Memory B cell (primary cell): ENCODE measurements around the gene AFAP1L1.

Experiments used
- ATAC-seq: fragments of 150-1000 bp; cut with Tn5 transposase; 2 replicates; pipeline ENCODE4 v1.10.0; 2021; ENCODE audit warnings: low read depth, mild to moderate bottlenecking, moderate library complexity
- DNase-seq, 2 donors: peaks; one replicate each; pipeline ENCODE4 v3.0.0; 2022; ENCODE audit warnings: low spot score in 2 of 2
- H3K27ac Mint-ChIP-seq: one replicate; pipeline ENCODE4 v1.8.0; 2022; ENCODE audit warnings: mild to moderate bottlenecking, moderate library complexity, mixed read lengths
- H3K27me3 Mint-ChIP-seq: one replicate; pipeline ENCODE4 v1.8.0; 2022; ENCODE audit warnings: mixed read lengths
- H3K36me3 Mint-ChIP-seq: one replicate; pipeline ENCODE4 v1.8.0; 2022; ENCODE audit warnings: mild to moderate bottlenecking, mixed read lengths
- H3K4me1 Mint-ChIP-seq: one replicate; pipeline ENCODE4 v1.8.0; 2022; ENCODE audit warnings: mixed read lengths
- H3K4me3 Mint-ChIP-seq: one replicate; pipeline ENCODE4 v1.8.0; 2022; ENCODE audit warnings: mild to moderate bottlenecking, moderate library complexity, mixed read lengths
- H3K9me3 Mint-ChIP-seq: one replicate; pipeline ENCODE4 v1.8.0; 2022; ENCODE audit warnings: mixed read lengths

Gene AFAP1L1

DNA sequence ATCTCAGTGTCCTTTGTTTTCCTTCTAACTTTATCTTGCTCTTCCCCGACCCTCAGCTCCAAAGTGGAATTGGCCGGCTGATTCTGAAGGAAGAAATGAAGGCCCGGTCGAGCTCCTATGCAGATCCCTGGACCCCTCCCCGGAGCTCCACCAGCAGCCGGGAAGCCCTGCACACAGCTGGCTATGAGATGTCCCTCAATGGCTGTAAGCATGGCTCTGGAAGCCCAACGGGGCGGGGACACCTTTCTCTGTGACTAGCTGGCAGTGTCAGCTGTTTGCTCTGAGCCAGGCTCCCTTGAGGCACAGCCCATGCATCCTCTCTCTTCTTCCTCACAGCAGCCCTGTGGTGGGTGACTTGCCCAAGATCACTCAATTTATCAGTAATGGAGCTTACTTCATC, 23.9 kb upstream of the AFAP1L1 start:
- H3K36me3 Mint-ChIP-seq, result no peaks in the 10 kb centered on the region
- no peak overlapping the region for H3K27ac Mint-ChIP-seq
- DNase-seq (no peak), ATAC-seq (no peak)
- H3K4me3 Mint-ChIP-seq, result no peak overlapping the region
- peaks cover 11% of the 10 kb centered on the region for H3K27me3 Mint-ChIP-seq
- no peaks in the 10 kb centered on the region for H3K4me1 Mint-ChIP-seq
- peaks cover 1% of the 10 kb centered on the region for H3K9me3 Mint-ChIP-seq

GRCh38 chr5:149251546-149251945, 20.1 kb upstream of the AFAP1L1 start:
- Mint-ChIP-seq H3K9me3 (peaks cover 1% of the 10 kb centered on the region), H3K4me1 (no peaks in the 10 kb centered on the region), H3K4me3 (no peak overlapping the region), H3K27ac (no peak overlapping the region), H3K36me3 (no peaks in the 10 kb centered on the region), H3K27me3 (peaks cover 13% of the 10 kb centered on the region)
- no peak for ATAC-seq
- DNase-seq, result no peak

DNA sequence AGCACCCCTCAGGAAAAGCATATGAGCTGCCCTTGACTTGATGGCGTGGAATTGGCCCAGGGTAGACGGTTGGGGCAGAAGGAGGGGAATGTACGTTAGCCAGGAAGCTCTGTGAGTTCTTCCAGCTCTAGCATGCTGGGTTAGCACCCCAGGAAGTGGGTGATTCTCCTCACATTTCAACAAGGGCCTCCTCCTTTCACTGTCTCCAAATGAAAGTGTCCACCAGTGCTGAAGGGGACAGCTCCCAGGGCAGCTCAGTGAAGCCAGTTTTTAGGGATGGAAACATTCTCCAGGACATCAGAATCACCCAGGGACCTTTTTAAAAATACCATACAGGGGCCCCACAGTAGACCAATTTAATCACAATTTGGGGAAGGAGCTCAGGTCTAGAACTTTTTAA, 17.2 kb upstream of the AFAP1L1 start:
- Mint-ChIP-seq H3K4me1 (no peaks in the 10 kb centered on the region), H3K36me3 (no peaks in the 10 kb centered on the region), H3K27ac (no peak overlapping the region), H3K9me3 (no peaks in the 10 kb centered on the region), H3K27me3 (peaks cover 12% of the 10 kb centered on the region), H3K4me3 (no peak overlapping the region)
- no peak for DNase-seq
- ATAC-seq, result no peak

GRCh38 chr5:149256451-149256850, 15.2 kb upstream of the AFAP1L1 start:
- Mint-ChIP-seq H3K4me1 (no peaks in the 10 kb centered on the region), H3K27me3 (peaks cover 18% of the 10 kb centered on the region), H3K4me3 (no peak overlapping the region), H3K27ac (no peak overlapping the region), H3K9me3 (no peaks in the 10 kb centered on the region), H3K36me3 (no peaks in the 10 kb centered on the region)
- DNase-seq (no peak), ATAC-seq (no peak)

GRCh38 chr5:149257131-149257530, 14.5 kb upstream of the AFAP1L1 start:
- Mint-ChIP-seq H3K27me3 (peaks cover 18% of the 10 kb centered on the region), H3K36me3 (no peaks in the 10 kb centered on the region), H3K4me1 (no peaks in the 10 kb centered on the region), H3K4me3 (no peak overlapping the region), H3K9me3 (no peaks in the 10 kb centered on the region), H3K27ac (no peak overlapping the region)
- DNase-seq (no peak), ATAC-seq (no peak)

GRCh38 chr5:149257889-149258705, 13.6 kb upstream of the AFAP1L1 start:
- Mint-ChIP-seq H3K27ac (no peak overlapping the region), H3K4me3 (no peak overlapping the region), H3K9me3 (no peaks in the 10 kb centered on the region), H3K27me3 (peaks cover 20% of the 10 kb centered on the region), H3K36me3 (no peaks in the 10 kb centered on the region), H3K4me1 (no peaks in the 10 kb centered on the region)
- no peak for ATAC-seq
- no peak for DNase-seq

DNA sequence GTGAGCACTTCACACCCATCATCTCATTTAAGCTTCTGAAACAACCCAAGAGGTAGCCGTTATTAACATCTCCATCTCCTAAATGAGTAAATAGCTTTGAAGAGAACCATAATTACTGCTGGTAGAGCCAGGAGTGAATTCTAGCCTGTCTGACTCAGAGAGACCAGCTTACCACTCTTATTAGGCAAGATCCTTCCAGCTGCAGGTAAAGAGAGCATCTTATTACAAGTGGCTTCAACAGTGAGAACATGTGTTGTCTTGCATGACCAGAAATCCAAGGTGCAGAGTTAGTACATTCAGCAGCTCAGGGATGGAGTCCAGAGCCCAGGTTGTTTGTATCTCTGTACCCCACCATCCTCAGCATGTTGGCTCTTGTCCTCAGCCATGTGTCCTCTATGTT, 10.9 kb upstream of the AFAP1L1 start:
- ATAC-seq (no peak), DNase-seq (no peak)
- Mint-ChIP-seq H3K27ac (no peak overlapping the region), H3K27me3 (peaks cover 11% of the 10 kb centered on the region), H3K4me1 (peaks cover 7% of the 10 kb centered on the region), H3K4me3 (no peak overlapping the region), H3K9me3 (no peaks in the 10 kb centered on the region), H3K36me3 (no peaks in the 10 kb centered on the region)

- Mint-ChIP-seq H3K36me3 (no peaks in the 10 kb centered on the region), H3K27me3 (peaks cover 11% of the 10 kb centered on the region), H3K9me3 (no peaks in the 10 kb centered on the region), H3K4me3 (no peak overlapping the region), H3K4me1 (peaks cover 7% of the 10 kb centered on the region), H3K27ac (no peak overlapping the region)
- DNase-seq, result no peak
- no peak for ATAC-seq
These were observed 10.4 kb upstream of the AFAP1L1 start for GRCh38 chr5:149261246-149261645.

- Mint-ChIP-seq H3K9me3 (peaks cover 1% of the 10 kb centered on the region), H3K27ac (no peak overlapping the region), H3K36me3 (no peaks in the 10 kb centered on the region), H3K4me3 (no peak overlapping the region), H3K4me1 (peaks cover 7% of the 10 kb centered on the region), H3K27me3 (peaks cover 11% of the 10 kb centered on the region)
- DNase-seq, result no peak
- ATAC-seq, result no peak
These were observed 9.3 kb upstream of the AFAP1L1 start for GRCh38 chr5:149262315-149262714.

DNA sequence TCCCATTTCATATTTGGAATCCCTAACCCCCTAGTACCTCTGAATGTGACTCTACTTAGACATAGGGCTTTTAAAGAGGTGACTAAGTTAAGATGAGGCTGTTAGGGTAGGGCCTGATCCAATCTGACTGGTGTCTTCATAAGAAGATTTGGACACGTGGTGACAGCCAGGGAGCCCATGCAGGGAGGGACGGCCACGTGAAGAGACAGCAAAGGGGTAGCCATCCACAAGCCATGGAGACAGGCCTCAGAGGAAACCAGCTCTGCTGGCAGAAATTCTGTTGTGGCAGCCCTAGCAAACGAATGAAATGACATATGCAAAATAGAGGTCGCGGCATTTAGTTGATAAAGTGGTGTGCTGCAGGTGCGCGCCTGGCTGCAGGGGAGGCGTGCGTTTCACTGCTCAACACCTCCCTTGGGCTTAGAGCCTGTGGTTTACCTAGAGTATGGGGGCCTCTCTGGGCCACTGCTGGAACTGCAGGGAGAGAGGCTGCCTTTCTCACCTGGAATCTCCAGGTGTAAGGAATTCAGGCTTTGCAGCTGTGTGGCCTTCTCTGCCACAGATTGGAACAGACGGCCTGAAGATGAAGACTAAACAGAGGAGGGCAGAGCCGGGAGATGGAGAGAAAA, 7.1 kb upstream of the AFAP1L1 start:
- Mint-ChIP-seq H3K9me3 (peaks cover 6% of the 10 kb centered on the region), H3K36me3 (peaks cover 5% of the 10 kb centered on the region), H3K27ac (no peak overlapping the region), H3K4me3 (no peak overlapping the region), H3K27me3 (peaks cover 12% of the 10 kb centered on the region), H3K4me1 (peaks cover 7% of the 10 kb centered on the region)
- DNase-seq (peak; percentile 14 to 38), ATAC-seq (peak; percentile 95)

DNA sequence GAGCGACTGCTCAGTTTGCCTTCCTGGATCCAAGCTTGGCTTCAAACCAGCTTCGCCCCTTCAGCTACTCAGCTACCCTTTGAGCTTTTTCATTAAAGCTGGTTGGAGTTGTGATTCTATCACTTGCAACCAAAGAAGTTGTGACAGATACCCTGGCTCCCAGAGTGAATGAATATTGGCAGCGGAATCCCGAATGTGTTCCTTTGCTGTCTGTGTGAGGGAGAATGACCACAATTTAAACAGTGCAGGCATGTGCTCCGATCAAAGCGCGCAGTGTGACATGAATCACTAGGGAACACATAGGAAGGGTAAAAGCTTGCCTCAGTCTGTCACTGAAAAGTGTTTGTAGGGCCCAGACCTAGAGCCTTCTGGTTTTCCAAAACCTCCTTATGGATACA, 6.6 kb upstream of the AFAP1L1 start:
- DNase-seq (no peak), ATAC-seq (no peak)
- peaks cover 6% of the 10 kb centered on the region for H3K9me3 Mint-ChIP-seq
- H3K4me3 Mint-ChIP-seq, result no peak overlapping the region
- H3K27ac Mint-ChIP-seq, result no peak overlapping the region
- peaks cover 7% of the 10 kb centered on the region for H3K4me1 Mint-ChIP-seq
- H3K27me3 Mint-ChIP-seq, result peaks cover 6% of the 10 kb centered on the region
- H3K36me3 Mint-ChIP-seq, result peaks cover 5% of the 10 kb centered on the region

GRCh38 chr5:149265597-149265996, 6.1 kb upstream of the AFAP1L1 start:
- Mint-ChIP-seq H3K9me3 (peaks cover 6% of the 10 kb centered on the region), H3K4me3 (no peak overlapping the region), H3K27ac (no peak overlapping the region), H3K36me3 (peaks cover 5% of the 10 kb centered on the region), H3K27me3 (peaks cover 4% of the 10 kb centered on the region), H3K4me1 (peaks cover 7% of the 10 kb centered on the region)
- no peak for DNase-seq
- ATAC-seq, result no peak

- H3K27ac Mint-ChIP-seq, result no peak overlapping the region
- no peak overlapping the region for H3K4me3 Mint-ChIP-seq
- peaks cover 6% of the 10 kb centered on the region for H3K9me3 Mint-ChIP-seq
- H3K36me3 Mint-ChIP-seq, result peaks cover 5% of the 10 kb centered on the region
- H3K27me3 Mint-ChIP-seq, result peaks cover 14% of the 10 kb centered on the region
- DNase-seq (no peak), ATAC-seq (no peak)
- H3K4me1 Mint-ChIP-seq, result peaks cover 12% of the 10 kb centered on the region
These were observed 4.3 kb upstream of the AFAP1L1 start for GRCh38 chr5:149267241-149267973.

DNA sequence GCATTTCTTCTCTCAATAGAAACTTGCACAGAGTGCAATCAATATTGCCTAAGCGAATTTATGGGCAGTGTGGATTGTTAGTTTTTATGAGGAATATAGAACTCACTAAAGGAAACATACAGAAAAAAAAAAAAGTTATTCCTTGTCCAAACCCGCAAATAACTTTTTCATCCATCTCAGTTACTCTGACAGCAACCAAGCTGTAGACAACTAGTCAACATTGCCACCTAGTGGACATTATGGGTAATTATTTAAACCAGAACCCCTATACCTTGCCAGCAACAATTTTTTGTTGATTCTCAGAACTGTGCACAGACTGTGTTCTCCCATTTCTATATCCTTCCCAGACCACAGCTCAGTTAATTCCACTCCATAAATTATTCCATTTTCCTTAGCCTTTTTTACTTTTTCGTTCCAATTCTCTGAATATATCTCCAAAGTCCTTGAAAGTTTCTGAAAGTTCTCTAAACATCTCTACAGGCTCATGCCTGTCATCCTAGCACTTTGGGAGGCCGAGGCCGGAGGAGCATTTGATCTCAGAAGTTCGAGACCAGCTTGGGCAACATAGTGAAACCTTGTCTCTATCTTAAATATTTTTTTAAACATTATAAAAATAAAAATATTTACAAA, 2.6 kb upstream of the AFAP1L1 start:
- DNase-seq, result peak in 1 of 2 donors; percentile 13
- Mint-ChIP-seq H3K27me3 (peaks cover 25% of the 10 kb centered on the region), H3K4me3 (no peak overlapping the region), H3K4me1 (peaks cover 12% of the 10 kb centered on the region), H3K9me3 (peaks cover 6% of the 10 kb centered on the region), H3K27ac (no peak overlapping the region), H3K36me3 (peaks cover 5% of the 10 kb centered on the region)
- peak; percentile 40 for ATAC-seq
